ENCODE results near the gene CASR. TPM values are rescaled to one million over a fixed set of nuclear protein-coding genes. Genes with fewer than 3 reads are reported as not detected.

The CASR gene
- total and polyA plus RNA-seq, 8 donors, result 6.9 to 24.6 (median 10.5) TPM

DNA sequence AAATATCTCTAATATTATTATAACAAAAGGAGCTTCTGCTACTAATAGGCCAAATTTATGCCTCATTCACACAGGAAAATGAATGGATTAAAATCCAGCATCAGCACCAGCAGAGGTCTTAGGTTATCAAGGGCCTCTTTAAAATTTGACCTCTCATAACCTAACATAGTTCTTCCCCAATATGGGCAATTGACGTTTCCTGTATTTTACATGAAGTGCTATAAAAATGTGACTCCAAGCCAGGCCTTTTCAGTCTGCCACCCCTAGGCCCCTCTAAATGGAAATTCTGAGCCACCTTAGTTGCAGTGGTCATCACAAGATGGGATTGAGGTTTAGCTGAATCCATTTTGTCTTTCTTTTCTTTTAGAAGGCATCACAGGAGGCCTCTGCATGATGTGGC lies 70.1 kb downstream of the CASR start:
- H3K4me1 ChIP-seq, result peaks cover 0 to 4% (median 3%) of the 10 kb centered on the region in 3 donors
- no peaks in the 10 kb centered on the region for H3K36me3 ChIP-seq
- intact Hi-C loops (cut with DNase I), result no loop called here
- no peak overlapping the region for H3K4me3 ChIP-seq
- FAIRE-seq (no peak), DNase-seq (no peak), ATAC-seq (no peak)
- WGBS, 2 donors, result 61 to 91% methylated on average over 1 of the region's 1 CpG
- no peaks in the 10 kb centered on the region for H3K9me3 ChIP-seq
- H3K27me3 ChIP-seq, result no peaks in the 10 kb centered on the region
- TF ChIP-seq, protein P1, sequence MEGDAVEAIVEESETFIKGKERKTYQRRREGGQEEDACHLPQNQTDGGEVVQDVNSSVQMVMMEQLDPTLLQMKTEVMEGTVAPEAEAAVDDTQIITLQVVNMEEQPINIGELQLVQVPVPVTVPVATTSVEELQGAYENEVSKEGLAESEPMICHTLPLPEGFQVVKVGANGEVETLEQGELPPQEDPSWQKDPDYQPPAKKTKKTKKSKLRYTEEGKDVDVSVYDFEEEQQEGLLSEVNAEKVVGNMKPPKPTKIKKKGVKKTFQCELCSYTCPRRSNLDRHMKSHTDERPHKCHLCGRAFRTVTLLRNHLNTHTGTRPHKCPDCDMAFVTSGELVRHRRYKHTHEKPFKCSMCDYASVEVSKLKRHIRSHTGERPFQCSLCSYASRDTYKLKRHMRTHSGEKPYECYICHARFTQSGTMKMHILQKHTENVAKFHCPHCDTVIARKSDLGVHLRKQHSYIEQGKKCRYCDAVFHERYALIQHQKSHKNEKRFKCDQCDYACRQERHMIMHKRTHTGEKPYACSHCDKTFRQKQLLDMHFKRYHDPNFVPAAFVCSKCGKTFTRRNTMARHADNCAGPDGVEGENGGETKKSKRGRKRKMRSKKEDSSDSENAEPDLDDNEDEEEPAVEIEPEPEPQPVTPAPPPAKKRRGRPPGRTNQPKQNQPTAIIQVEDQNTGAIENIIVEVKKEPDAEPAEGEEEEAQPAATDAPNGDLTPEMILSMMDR (IDR thresholded peaks at IDR 0.05), result no peak
- H3K27ac ChIP-seq, result no peak overlapping the region

DNA sequence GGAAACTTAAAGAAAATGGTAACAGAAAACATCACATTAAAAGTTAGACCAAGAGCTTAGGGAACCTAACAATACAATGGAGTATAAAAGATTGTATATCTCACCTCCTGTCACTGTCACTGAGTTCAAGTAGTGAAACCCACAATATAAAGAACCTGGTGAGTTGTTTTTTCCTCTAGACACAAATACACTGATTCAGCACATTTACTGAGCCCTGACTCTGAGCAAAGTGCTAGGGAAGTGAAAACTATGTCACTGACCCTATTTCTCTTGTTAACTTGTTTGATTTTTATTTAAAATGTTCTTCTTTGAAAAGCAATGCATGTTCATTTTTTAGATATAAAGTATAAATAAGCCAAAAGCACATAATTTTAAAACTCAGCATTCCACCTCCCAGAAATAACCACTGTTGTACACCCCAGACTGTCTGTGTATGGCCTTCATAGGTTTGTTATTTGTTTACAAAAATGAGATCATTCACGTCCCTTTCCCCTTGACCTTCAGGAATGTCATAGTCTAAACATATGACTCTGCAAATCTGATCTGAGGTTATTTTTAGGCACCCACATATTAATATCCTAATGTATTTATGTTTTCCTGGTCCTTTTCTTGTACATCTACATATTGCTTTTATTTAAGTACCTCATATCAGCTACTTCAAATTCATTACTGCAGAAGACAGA lies 72.4 kb downstream of the CASR start:
- no peaks in the 10 kb centered on the region for H3K27me3 ChIP-seq
- no peaks in the 10 kb centered on the region for H3K9me3 ChIP-seq
- H3K4me3 ChIP-seq, result no peak overlapping the region
- H3K4me1 ChIP-seq, result peaks cover 0 to 4% (median 3%) of the 10 kb centered on the region in 3 donors
- intact Hi-C loops (cut with DNase I), result loop anchor here in 1 of 3 donors (5.0 kb wide), 1 partner anchor 154 kb away; no protein-coding TSS in a partner anchor
- FAIRE-seq, result no peak
- H3K27ac ChIP-seq, result peak overlapping the region in 2 of 4 donors; percentile 17 to 24
- ATAC-seq, result peak in 3 of 4 donors; percentile 46 to 74 (median 56)
- 3 to 9% methylated on average over 1 of the region's 1 CpG for WGBS, 2 donors
- H3K36me3 ChIP-seq, result no peaks in the 10 kb centered on the region
- TF ChIP-seq, protein P1 (IDR thresholded peaks at IDR 0.05), result no peak
- DNase-seq, result no peak

DNA sequence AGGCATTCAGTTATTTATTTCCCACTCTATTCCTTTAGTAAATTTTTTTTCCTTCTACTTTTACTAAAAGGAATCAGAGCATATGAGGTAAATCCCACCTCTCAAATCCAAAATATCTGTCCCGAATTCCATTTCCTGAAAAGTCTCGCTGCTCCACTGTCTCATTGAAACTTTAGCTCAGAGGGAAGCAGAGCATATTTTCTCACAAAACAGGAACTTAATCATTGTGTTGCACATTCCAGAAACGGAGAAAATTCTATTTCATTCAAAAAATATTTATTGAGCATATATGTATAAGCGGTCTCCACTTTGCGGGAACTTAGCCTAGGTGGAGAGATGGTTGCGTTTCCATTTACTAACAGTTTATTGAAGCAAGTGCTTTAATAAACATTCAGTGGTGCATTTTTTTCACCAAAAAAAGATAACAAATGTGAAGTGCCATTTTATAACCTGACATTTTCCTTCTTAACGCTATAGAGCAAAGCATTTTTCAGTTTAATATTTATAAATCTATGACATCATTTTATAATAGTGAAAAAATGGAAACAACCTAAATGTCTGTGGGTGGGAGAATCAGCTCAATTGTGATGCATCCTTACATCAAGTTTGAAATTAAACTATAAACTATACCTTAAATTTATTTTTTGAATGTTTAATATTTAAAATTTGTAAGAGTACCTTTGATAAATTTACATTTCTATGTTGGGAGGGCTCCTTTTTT lies 74.3 kb downstream of the CASR start:
- no peaks in the 10 kb centered on the region for H3K36me3 ChIP-seq
- no peak for DNase-seq
- no peak for FAIRE-seq
- no peaks in the 10 kb centered on the region for H3K27me3 ChIP-seq
- intact Hi-C loops (cut with DNase I), result loop anchor here in 1 of 3 donors (5.0 kb wide), 1 partner anchor 156 kb away; no protein-coding TSS in a partner anchor
- 68 to 78% methylated on average over 7 of the region's 7 CpGs for WGBS, 2 donors
- H3K9me3 ChIP-seq, result no peaks in the 10 kb centered on the region
- peaks cover 0 to 4% (median 3%) of the 10 kb centered on the region in 3 donors for H3K4me1 ChIP-seq
- ATAC-seq, result no peak
- no peak overlapping the region for H3K4me3 ChIP-seq
- TF ChIP-seq, protein P1 (IDR thresholded peaks at IDR 0.05), result no peak
- H3K27ac ChIP-seq, result no peak overlapping the region

DNA sequence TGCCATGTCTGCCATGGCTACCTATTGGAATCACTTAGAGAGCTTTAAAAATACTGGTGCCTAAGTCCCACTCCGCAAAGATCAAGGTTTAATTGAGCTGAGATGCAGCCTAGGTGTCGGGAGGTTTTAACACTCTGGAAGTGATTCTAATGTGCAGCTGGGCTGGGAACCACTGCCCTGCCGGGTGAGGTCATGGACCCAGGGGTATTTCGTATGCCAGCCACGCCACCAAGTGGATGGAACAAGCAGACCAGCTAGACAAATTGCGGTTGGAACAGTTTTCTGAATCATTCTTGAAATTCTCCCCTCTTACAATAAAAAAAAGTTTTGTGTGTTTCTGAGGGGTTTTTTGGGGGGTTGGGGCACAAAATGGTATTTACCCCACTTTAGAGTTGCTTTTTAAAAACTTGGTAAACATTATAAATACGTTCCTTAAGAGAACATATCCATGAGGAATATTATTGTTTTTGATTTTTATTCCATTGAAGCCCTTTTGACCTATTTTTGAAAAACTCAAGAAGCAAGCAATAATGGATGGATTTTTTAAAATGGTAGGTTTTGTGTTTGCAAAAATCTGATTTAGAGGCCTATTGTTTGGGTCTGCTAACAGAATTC lies 75.4 kb downstream of the CASR start:
- no peaks in the 10 kb centered on the region for H3K9me3 ChIP-seq
- intact Hi-C loops (cut with DNase I), result loop anchor here in 1 of 3 donors (5.0 kb wide), 1 partner anchor 157 kb away; no protein-coding TSS in a partner anchor
- TF ChIP-seq, protein P1 (IDR thresholded peaks at IDR 0.05), result peak in 2 of 4 donors; percentile 35 to 61
- H3K36me3 ChIP-seq, result no peaks in the 10 kb centered on the region
- peak; percentile 97 to 99 (median 97) for ATAC-seq
- FAIRE-seq, result no peak
- peaks cover 0 to 4% (median 3%) of the 10 kb centered on the region in 3 donors for H3K4me1 ChIP-seq
- H3K27me3 ChIP-seq, result no peaks in the 10 kb centered on the region
- no peak overlapping the region for H3K4me3 ChIP-seq
- 6 to 7% methylated on average over 7 of the region's 7 CpGs for WGBS, 2 donors
- no peak overlapping the region for H3K27ac ChIP-seq
- peak; percentile 72 to 87 (median 77) for DNase-seq
